ENCODE data around the gene SAC3D1. TPM values are rescaled to one million over a fixed set of nuclear protein-coding genes. Genes with fewer than 3 reads are reported as not detected.

The SAC3D1 gene
- total and polyA plus RNA-seq, 9 of the 15 experiments (the other 6 are each of a cell fraction or from before 2014, with no cell fraction given) = 0.20 to 35.2 (median 5.8) TPM

DNA sequence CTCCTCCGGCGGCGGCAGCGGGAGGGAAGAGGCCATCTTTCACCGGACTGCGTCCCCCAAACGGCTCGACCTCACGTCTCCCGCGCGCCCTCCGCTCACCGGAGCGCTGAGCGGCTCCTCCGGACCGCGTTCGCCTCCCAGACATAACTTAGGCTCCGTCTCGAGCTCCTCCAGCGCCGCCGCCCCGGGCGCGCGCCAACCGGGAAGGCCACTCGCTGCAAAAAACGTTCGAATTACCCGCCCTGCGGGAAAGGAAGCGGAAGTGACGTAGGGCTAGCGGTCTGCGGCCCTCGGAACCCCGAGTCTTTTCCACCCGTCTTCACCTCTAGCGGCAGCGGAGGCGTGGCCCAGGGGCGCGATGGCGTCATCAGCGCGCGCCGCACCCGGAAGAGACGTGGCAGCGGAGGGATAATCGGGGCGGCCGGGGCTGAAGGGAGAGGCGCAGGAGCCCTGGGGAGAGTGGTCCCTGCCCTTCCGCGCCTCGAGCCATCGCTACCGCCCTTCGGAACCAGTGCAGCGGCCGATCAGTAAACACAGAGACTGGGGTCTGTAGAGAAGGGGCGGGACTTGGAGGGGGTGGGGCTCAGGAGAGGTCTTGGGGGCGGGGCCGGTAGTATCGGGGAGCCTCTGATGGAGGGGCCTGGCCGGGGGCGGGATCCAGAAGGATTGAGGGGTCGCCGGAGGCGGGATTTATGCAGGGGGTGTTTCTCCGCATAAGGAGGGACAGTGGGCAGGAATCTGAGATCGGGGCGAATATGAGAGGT lies 43.0 kb downstream of the SAC3D1 start, which contains the start of the genes CDCA5 and ZFPL1:
TSS of gene CDCA5 (minus strand) at position 207 of the 764 bp plus-strand sequence. CDS start at position 145, 62 bp downstream.
TSS of gene ZFPL1 (plus strand) at position 389 of the 764 bp plus-strand sequence. CDS start 477 bp downstream, outside the sequence.
- peaks cover 20 to 22% of the 10 kb centered on the region in 2 experiments for H3K4me1 ChIP-seq (replicated peaks in 1 of 2; ENCODE audit: control insufficient read depth in 2 of 2, insufficient read depth in 2 of 2, low read length in 2 of 2)
- peak within 1 kb of the TSS; percentile 89 for H2AFZ ChIP-seq (ENCODE audit: low read depth, low read length)
- POLR2A ChIA-PET = interaction anchor here (0.7 to 1.8 kb wide), 5 partner anchors 8 to 58 kb away, joined by 3 to 7 read pairs (median 4); partner anchors contain the start of gene SNX15
- no peaks in the 10 kb centered on the region; a peak in 1 of 5 replicates for H3K27me3 ChIP-seq (ENCODE audit: control insufficient read depth in 2 of 2, insufficient read depth in 2 of 2, low read length in 2 of 2)
- ATAC-seq = peak; percentile 93
- peak within 1 kb of the TSS; percentile 96 for H3K9ac ChIP-seq (ENCODE audit: insufficient read depth in 1 of 2, low read depth in 2 of 2, low read length in 2 of 2)
- H3K4me3 ChIP-seq = peak within 1 kb of the TSS; percentile 81
- H3K9me1 ChIP-seq (ENCODE audit: control insufficient read depth, insufficient read depth, low read length) = no peaks in the 10 kb centered on the region
- H3K4me2 ChIP-seq (ENCODE audit: insufficient read depth, low read length) = peak within 1 kb of the TSS; percentile 98
- WGBS (ENCODE audit: insufficient coverage, low coverage, missing lambda C conversion rate) = under 1% methylated on average over 62 of the region's 79 CpGs
- H3K9me3 ChIP-seq (replicated peaks; ENCODE audit: control insufficient read depth, insufficient read depth, low read depth, low read length) = no peaks in the 10 kb centered on the region
- CTCF ChIA-PET (ENCODE audit: low intra/inter-chr PET ratio) = interaction anchor here (1.4 kb wide), 1 partner anchor 71 kb away, joined by 3 read pairs; no protein-coding TSS in a partner anchor
- H3K27ac ChIP-seq (ENCODE audit: extremely low read depth, low read depth, low read length) = peak within 1 kb of the TSS; percentile 90
- intact Hi-C loops (cut with micrococcal nuclease) (loop anchor here (5.0 kb wide), 1 partner anchor 57 kb away; the partner anchor contains the start of gene SNX15), in situ Hi-C loops (cut with MboI) (no loop called here)
- H3K79me2 ChIP-seq (ENCODE audit: control insufficient read depth, insufficient read depth, low read length) = peaks cover 58% of the 10 kb centered on the region
- no peaks in the 10 kb centered on the region; the same call in 1 of the 2 replicates for H4K20me1 ChIP-seq (replicated peaks; ENCODE audit: control insufficient read depth, insufficient read depth, low read length)
- peak; percentile 97 to 98 (median 97) for DNase-seq (ENCODE audit: extremely low read depth in 1 of 4, low spot score in 3 of 4)
- H3K36me3 ChIP-seq (ENCODE audit: control insufficient read depth, insufficient read depth, low read length) = peaks cover 82% of the 10 kb centered on the region
- no TSS peak for BruUV-seq (replicated peaks)
- peak; percentile 96 for FAIRE-seq
- TF ChIP-seq TEAD2 (tag; IDR thresholded peaks at IDR 0.05) (no peak), ZNF511 (CRISPR knock-in tag; IDR thresholded peaks at IDR 0.05) (0 out of 2 replicates have a peak, but pooled peaks have one; percentile 15), ZNF707 (CRISPR knock-in tag; conservative IDR thresholded peaks at IDR 0.05) (no peak), KLF13 (tag; IDR thresholded peaks at IDR 0.05; ENCODE audit: borderline replicate concordance, low read depth) (peak; percentile 91), RBM15 (IDR thresholded peaks at IDR 0.05; ENCODE audit: insufficient read depth, low read length) (no peak), PPARD (CRISPR knock-in tag; IDR thresholded peaks at IDR 0.05) (no peak), PML (IDR thresholded peaks at IDR 0.05; ENCODE audit: low read length) (peak; percentile 70), MBD2 (IDR thresholded peaks at IDR 0.05; ENCODE audit: borderline replicate concordance, low read depth) (peak; percentile 78; the same call in 1 of the 2 replicates), MYBL2 (IDR thresholded peaks at IDR 0.05; ENCODE audit: low read depth) (peak; percentile 91), MYBL2 (CRISPR knock-in tag; IDR thresholded peaks at IDR 0.05; ENCODE audit: borderline replicate concordance) (no peak), MECOM (CRISPR knock-in tag; IDR thresholded peaks at IDR 0.05) (no peak), DEAF1 (CRISPR knock-in tag; IDR thresholded peaks at IDR 0.05) (peak; percentile 42; the same call in 1 of the 2 replicates), ZNF785 (CRISPR knock-in tag; IDR thresholded peaks at IDR 0.05) (no peak), MTA3 (IDR thresholded peaks at IDR 0.05; ENCODE audit: borderline replicate concordance) (peak; percentile 58)
- TF ChIP-seq, protein P1, sequence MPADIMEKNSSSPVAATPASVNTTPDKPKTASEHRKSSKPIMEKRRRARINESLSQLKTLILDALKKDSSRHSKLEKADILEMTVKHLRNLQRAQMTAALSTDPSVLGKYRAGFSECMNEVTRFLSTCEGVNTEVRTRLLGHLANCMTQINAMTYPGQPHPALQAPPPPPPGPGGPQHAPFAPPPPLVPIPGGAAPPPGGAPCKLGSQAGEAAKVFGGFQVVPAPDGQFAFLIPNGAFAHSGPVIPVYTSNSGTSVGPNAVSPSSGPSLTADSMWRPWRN (IDR thresholded peaks at IDR 0.05; ENCODE audit: low read depth) = no peak
- TF ChIP-seq, protein P2, sequence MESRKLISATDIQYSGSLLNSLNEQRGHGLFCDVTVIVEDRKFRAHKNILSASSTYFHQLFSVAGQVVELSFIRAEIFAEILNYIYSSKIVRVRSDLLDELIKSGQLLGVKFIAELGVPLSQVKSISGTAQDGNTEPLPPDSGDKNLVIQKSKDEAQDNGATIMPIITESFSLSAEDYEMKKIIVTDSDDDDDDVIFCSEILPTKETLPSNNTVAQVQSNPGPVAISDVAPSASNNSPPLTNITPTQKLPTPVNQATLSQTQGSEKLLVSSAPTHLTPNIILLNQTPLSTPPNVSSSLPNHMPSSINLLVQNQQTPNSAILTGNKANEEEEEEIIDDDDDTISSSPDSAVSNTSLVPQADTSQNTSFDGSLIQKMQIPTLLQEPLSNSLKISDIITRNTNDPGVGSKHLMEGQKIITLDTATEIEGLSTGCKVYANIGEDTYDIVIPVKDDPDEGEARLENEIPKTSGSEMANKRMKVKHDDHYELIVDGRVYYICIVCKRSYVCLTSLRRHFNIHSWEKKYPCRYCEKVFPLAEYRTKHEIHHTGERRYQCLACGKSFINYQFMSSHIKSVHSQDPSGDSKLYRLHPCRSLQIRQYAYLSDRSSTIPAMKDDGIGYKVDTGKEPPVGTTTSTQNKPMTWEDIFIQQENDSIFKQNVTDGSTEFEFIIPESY (CRISPR knock-in tag; IDR thresholded peaks at IDR 0.05) = peak; percentile 36
